ENCODE results near the gene COQ5. TPM values are rescaled to one million over a fixed set of nuclear protein-coding genes. Genes with fewer than 3 reads are reported as not detected.

COQ5 gene
- total RNA-seq, 1 experiment from 2014 or later, result 32.2 TPM

- CTCF ChIA-PET, result interaction anchor here (0.7 kb wide), 1 partner anchor 76 kb away, joined by 3 read pairs; no protein-coding TSS in a partner anchor
- BruUV-seq (replicated peaks), result no TSS peak
- H3K27ac ChIP-seq, result no peak overlapping the region
- no peaks in the 10 kb centered on the region for H3K4me1 ChIP-seq (replicated peaks; ENCODE audit: insufficient read depth)
- H3K79me2 ChIP-seq (ENCODE audit: low read depth), result peaks cover 17% of the 10 kb centered on the region
- peaks cover 37% of the 10 kb centered on the region for H3K36me3 ChIP-seq (ENCODE audit: low read depth)
- intact Hi-C loops (cut with micrococcal nuclease; ENCODE audit: unreplicated experiment), result no loop called here
- peaks cover 65% of the 10 kb centered on the region for H4K20me1 ChIP-seq (ENCODE audit: insufficient read depth)
- H3K9me3 ChIP-seq (ENCODE audit: insufficient read depth, low read depth), result no peaks in the 10 kb centered on the region
- H3F3A ChIP-seq (ENCODE audit: insufficient read depth, low read depth), result peaks cover 57% of the 10 kb centered on the region; the same call in 1 of the 2 replicates
- H3K9me2 ChIP-seq (ENCODE audit: insufficient read depth), result no peaks in the 10 kb centered on the region
- H3K4me3 ChIP-seq, result no peak overlapping the region
- no peak for DNase-seq
- H3K4me2 ChIP-seq, result no peak overlapping the region
- TF ChIP-seq CTCF (conservative IDR thresholded peaks at IDR 0.05) (no peak), EZH2 (IDR thresholded peaks at IDR 0.05; ENCODE audit: low read depth) (no peak)
- no peak overlapping the region for H2AFZ ChIP-seq
- H3K27me3 ChIP-seq (ENCODE audit: insufficient read depth, low read depth), result no peaks in the 10 kb centered on the region
- POLR2A ChIA-PET (ENCODE audit: unreplicated experiment), result no interaction called here
Observed at GRCh38 chr12:120460157-120460556, 68.8 kb downstream of the COQ5 start.

- no TSS peak for BruUV-seq (replicated peaks)
Observed at GRCh38 chr12:120457133-120457532, 71.8 kb downstream of the COQ5 start.

GRCh38 chr12:120455302-120455701 lies 73.7 kb downstream of the COQ5 start:
- Histone ChIP-seq H3K36me3 (ENCODE audit: low read depth) (peaks cover 17% of the 10 kb centered on the region; the same call in 1 of the 2 replicates), H3K9me3 (ENCODE audit: insufficient read depth, low read depth) (no peaks in the 10 kb centered on the region), H3K27ac (no peak overlapping the region), H3K9me2 (ENCODE audit: insufficient read depth) (no peaks in the 10 kb centered on the region), H3K4me3 (no peak overlapping the region), H2AFZ (no peak overlapping the region), H3K79me2 (ENCODE audit: low read depth) (peaks cover 13% of the 10 kb centered on the region), H3F3A (ENCODE audit: insufficient read depth, low read depth) (peaks cover 65% of the 10 kb centered on the region; the same call in 1 of the 2 replicates), H3K4me2 (no peak overlapping the region), H3K4me1 (replicated peaks; ENCODE audit: insufficient read depth) (no peaks in the 10 kb centered on the region), H3K27me3 (ENCODE audit: insufficient read depth, low read depth) (no peaks in the 10 kb centered on the region), H4K20me1 (ENCODE audit: insufficient read depth) (peaks cover 47% of the 10 kb centered on the region)
- BruUV-seq (replicated peaks), result no TSS peak
- CTCF ChIA-PET, result no interaction called here
- TF ChIP-seq EZH2 (IDR thresholded peaks at IDR 0.05; ENCODE audit: low read depth) (no peak), CTCF (conservative IDR thresholded peaks at IDR 0.05) (no peak)
- no peak for DNase-seq
- POLR2A ChIA-PET (ENCODE audit: unreplicated experiment), result no interaction called here
- intact Hi-C loops (cut with micrococcal nuclease; ENCODE audit: unreplicated experiment), result no loop called here

More at GRCh38 chr12:120457133-120457532, 71.8 kb downstream of the COQ5 start:
- Histone ChIP-seq H3K27ac (no peak overlapping the region), H3F3A (ENCODE audit: insufficient read depth, low read depth) (peaks cover 75% of the 10 kb centered on the region; the same call in 1 of the 2 replicates), H3K4me1 (replicated peaks; ENCODE audit: insufficient read depth) (no peaks in the 10 kb centered on the region), H3K9me3 (ENCODE audit: insufficient read depth, low read depth) (no peaks in the 10 kb centered on the region), H4K20me1 (ENCODE audit: insufficient read depth) (peaks cover 53% of the 10 kb centered on the region), H2AFZ (no peak overlapping the region), H3K4me2 (no peak overlapping the region), H3K27me3 (ENCODE audit: insufficient read depth, low read depth) (no peaks in the 10 kb centered on the region), H3K4me3 (no peak overlapping the region), H3K36me3 (ENCODE audit: low read depth) (peaks cover 25% of the 10 kb centered on the region), H3K79me2 (ENCODE audit: low read depth) (peaks cover 8% of the 10 kb centered on the region), H3K9me2 (ENCODE audit: insufficient read depth) (no peaks in the 10 kb centered on the region)
- no peak for DNase-seq
- ChIA-PET CTCF (no interaction called here), POLR2A (ENCODE audit: unreplicated experiment) (no interaction called here)
- TF ChIP-seq EZH2 (IDR thresholded peaks at IDR 0.05; ENCODE audit: low read depth) (no peak), CTCF (conservative IDR thresholded peaks at IDR 0.05) (peak; percentile 46)
- intact Hi-C loops (cut with micrococcal nuclease; ENCODE audit: unreplicated experiment), result no loop called here

Data from PC-9 (cell line).